ENCODE data around the gene IQCK. TPM values are rescaled to one million over a fixed set of nuclear protein-coding genes. Genes with fewer than 3 reads are reported as not detected.

Gene IQCK
- total RNA-seq, 1 donor from 2014 or later = 19.9 TPM

DNA sequence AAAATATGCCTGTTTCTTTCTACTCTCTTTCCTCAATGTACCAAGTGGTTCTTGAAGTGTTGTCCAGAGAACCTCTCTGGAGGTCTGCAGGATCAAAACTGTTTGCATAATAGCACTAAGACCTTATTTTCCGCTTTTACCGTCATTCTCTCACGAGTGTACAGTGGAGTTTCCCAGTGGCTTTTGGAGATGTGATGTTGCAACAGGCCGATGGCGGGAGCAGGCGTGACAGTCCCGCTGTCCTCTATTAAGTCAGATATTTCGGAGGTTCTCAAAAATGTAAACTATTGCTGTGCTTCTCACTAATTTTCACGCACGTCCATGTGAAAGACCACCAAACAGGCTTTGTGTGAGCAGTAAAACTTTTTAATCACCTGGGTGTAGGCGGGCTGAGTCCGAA is 174.8 kb downstream of the IQCK start:
- no peak for TF ChIP-seq CTCF (IDR thresholded peaks at IDR 0.05; ENCODE audit: insufficient read depth, low read length, poor library complexity, severe bottlenecking)
- H3K27me3 ChIP-seq (ENCODE audit: control insufficient read depth, insufficient read depth, low read length) = no peaks in the 10 kb centered on the region
- no peaks in the 10 kb centered on the region for H3K36me3 ChIP-seq (ENCODE audit: control insufficient read depth, insufficient read depth, low read length)
- H3K4me3 ChIP-seq (ENCODE audit: low read depth, low read length) = no peak overlapping the region
- no peak for DNase-seq (ENCODE audit: low read depth)

DNA sequence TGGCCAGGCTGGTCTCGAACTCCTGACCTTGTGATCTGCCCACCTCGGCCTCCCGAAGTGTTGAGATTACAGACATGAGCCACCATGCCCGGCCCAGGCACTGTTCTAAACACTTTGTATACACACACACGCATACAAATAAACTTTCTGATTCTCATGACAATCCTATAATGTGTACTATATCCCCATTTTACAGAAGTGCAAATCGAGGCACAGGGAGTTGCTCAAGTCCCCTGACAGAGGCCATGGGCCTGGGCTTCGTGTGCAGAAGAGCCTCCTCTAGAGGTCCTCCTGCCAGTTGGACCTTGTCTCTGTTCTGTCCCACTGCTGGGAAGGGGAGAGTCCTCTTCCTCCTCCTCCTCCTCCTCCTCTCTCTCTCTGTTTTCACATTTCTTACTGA is 176.5 kb downstream of the IQCK start:
- H3K36me3 ChIP-seq (ENCODE audit: control insufficient read depth, insufficient read depth, low read length) = no peaks in the 10 kb centered on the region
- no peaks in the 10 kb centered on the region for H3K27me3 ChIP-seq (ENCODE audit: control insufficient read depth, insufficient read depth, low read length)
- no peak for DNase-seq (ENCODE audit: low read depth)
- H3K4me3 ChIP-seq (ENCODE audit: low read depth, low read length) = no peak overlapping the region
- TF ChIP-seq CTCF (IDR thresholded peaks at IDR 0.05; ENCODE audit: insufficient read depth, low read length, poor library complexity, severe bottlenecking) = no peak

- H3K36me3 ChIP-seq (ENCODE audit: control insufficient read depth, insufficient read depth, low read length) = no peaks in the 10 kb centered on the region
- no peak for TF ChIP-seq CTCF (IDR thresholded peaks at IDR 0.05; ENCODE audit: insufficient read depth, low read length, poor library complexity, severe bottlenecking)
- no peaks in the 10 kb centered on the region for H3K27me3 ChIP-seq (ENCODE audit: control insufficient read depth, insufficient read depth, low read length)
- H3K4me3 ChIP-seq (ENCODE audit: low read depth, low read length) = no peak overlapping the region
- no peak for DNase-seq (ENCODE audit: low read depth)
Observed at GRCh38 chr16:19896951-19897350, 178.9 kb downstream of the IQCK start.

GRCh38 chr16:19898166-19898565 is 180.1 kb downstream of the IQCK start:
- Histone ChIP-seq H3K27me3 (ENCODE audit: control insufficient read depth, insufficient read depth, low read length) (no peaks in the 10 kb centered on the region), H3K36me3 (ENCODE audit: control insufficient read depth, insufficient read depth, low read length) (no peaks in the 10 kb centered on the region), H3K4me3 (ENCODE audit: low read depth, low read length) (no peak overlapping the region)
- no peak for DNase-seq (ENCODE audit: low read depth)
- no peak for TF ChIP-seq CTCF (IDR thresholded peaks at IDR 0.05; ENCODE audit: insufficient read depth, low read length, poor library complexity, severe bottlenecking)

- Histone ChIP-seq H3K4me3 (ENCODE audit: low read depth, low read length) (no peak overlapping the region), H3K36me3 (ENCODE audit: control insufficient read depth, insufficient read depth, low read length) (no peaks in the 10 kb centered on the region), H3K27me3 (ENCODE audit: control insufficient read depth, insufficient read depth, low read length) (no peaks in the 10 kb centered on the region)
- peak; percentile 75 for TF ChIP-seq CTCF (IDR thresholded peaks at IDR 0.05; ENCODE audit: insufficient read depth, low read length, poor library complexity, severe bottlenecking)
- DNase-seq (ENCODE audit: low read depth) = no peak
Observed at GRCh38 chr16:19898924-19899604, 181.0 kb downstream of the IQCK start.

DNA sequence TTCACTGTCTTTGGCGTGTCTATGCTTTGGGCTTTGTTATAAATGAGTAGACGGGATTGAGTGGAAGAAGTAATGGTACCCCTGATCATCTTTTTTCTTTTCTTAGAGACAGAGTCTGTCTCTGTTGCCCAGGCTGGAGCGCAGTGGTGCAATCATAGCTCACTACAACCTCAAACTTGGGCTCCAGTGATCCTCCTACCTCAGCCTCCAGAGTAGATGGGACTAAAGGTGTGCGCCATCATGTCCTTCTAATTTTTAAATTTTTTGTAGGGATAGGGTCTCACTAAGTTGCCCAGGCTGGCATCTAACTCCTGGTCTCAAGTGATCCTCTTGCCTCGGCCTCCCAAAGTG is 181.5 kb downstream of the IQCK start:
- Histone ChIP-seq H3K4me3 (ENCODE audit: low read depth, low read length) (no peak overlapping the region), H3K27me3 (ENCODE audit: control insufficient read depth, insufficient read depth, low read length) (no peaks in the 10 kb centered on the region), H3K36me3 (ENCODE audit: control insufficient read depth, insufficient read depth, low read length) (no peaks in the 10 kb centered on the region)
- DNase-seq (ENCODE audit: low read depth) = no peak
- TF ChIP-seq CTCF (IDR thresholded peaks at IDR 0.05; ENCODE audit: insufficient read depth, low read length, poor library complexity, severe bottlenecking) = no peak

All from kidney epithelial cell (primary cell).